Measurements from ENCODE around the gene KCNK7. TPM values are rescaled to one million over a fixed set of nuclear protein-coding genes. Genes with fewer than 3 reads are reported as not detected.

KCNK7 gene
- total and polyA plus RNA-seq, 2 donors (not counting 3 experiments of a cell fraction or from before 2014, with no cell fraction given), result 0.17 to 0.60 TPM

DNA sequence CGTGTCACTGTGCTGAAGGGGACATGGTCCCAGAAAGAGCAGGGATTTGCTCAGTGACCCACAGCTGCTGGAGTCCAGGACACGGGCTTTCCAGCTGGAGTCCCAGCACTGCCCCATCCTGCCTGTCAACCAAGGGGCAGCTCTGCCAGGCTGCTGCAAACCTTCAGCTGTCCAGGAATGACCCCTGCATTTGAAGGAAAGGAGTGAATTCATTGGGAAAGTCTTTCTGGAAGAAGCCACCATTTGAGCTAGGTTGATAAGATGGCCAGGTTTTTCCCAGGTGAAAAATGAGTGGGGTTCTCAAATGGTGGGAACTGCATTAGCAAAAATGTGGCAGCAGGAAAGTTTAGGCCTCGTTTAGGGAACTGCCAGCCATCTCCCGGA, 9.4 kb downstream of the KCNK7 start:
- CTCF ChIA-PET, result interaction anchor here (0.9 to 12.2 kb wide), 6 partner anchors 8 to 46 kb away, joined by 3 to 206 read pairs (median 18); partner anchors contain the start of genes EHBP1L1, FAM89B, PCNX3 and ZNRD2
- Histone ChIP-seq H3K9me1 (replicated peaks; ENCODE audit: control insufficient read depth, extremely low read depth, insufficient read depth, low read length) (no peaks in the 10 kb centered on the region), H2AFZ (ENCODE audit: low read depth, low read length) (no peak overlapping the region), H3K79me2 (ENCODE audit: control insufficient read depth, insufficient read depth, low read length) (no peaks in the 10 kb centered on the region), H3K9ac (replicated peaks; ENCODE audit: extremely low read depth, insufficient read depth, low read length) (no peak overlapping the region), H3K9me3 (replicated peaks; ENCODE audit: control insufficient read depth, insufficient read depth, low read length) (no peaks in the 10 kb centered on the region), H3K4me3 (replicated peaks in 1 of 3; ENCODE audit: insufficient read depth in 1 of 3, low read depth in 1 of 3, low read length in 3 of 3) (no peak overlapping the region), H4K20me1 (replicated peaks; ENCODE audit: control insufficient read depth, extremely low read depth, insufficient read depth, low read length) (no peaks in the 10 kb centered on the region), H3K4me2 (ENCODE audit: insufficient read depth, low read length) (no peak overlapping the region), H3K27ac (ENCODE audit: insufficient read depth, low read depth, low read length) (no peak overlapping the region), H3K27me3 (ENCODE audit: control insufficient read depth in 2 of 2, insufficient read depth in 2 of 2, low read length in 2 of 2) (no peaks in the 10 kb centered on the region), H3K4me1 (ENCODE audit: control insufficient read depth, extremely low read depth, insufficient read depth, low read length) (no peaks in the 10 kb centered on the region), H3K36me3 (ENCODE audit: control insufficient read depth in 2 of 2, extremely low read depth in 1 of 2, insufficient read depth in 2 of 2, low read length in 2 of 2) (no peaks in the 10 kb centered on the region)
- FAIRE-seq, result no peak
- TF ChIP-seq JUN (IDR thresholded peaks at IDR 0.05; ENCODE audit: borderline replicate concordance, insufficient read depth, insufficient read length, low read depth), result no peak
- TF ChIP-seq MYC (IDR thresholded peaks at IDR 0.05; ENCODE audit: low read depth, low read length), result no peak
- TF ChIP-seq POLR2A (IDR thresholded peaks at IDR 0.05; ENCODE audit: low read depth, low read length), result no peak
- TF ChIP-seq FOS (IDR thresholded peaks at IDR 0.05; ENCODE audit: borderline replicate concordance, insufficient read depth, low read length), result no peak
- no peak for TF ChIP-seq GATA2 (IDR thresholded peaks at IDR 0.05; ENCODE audit: insufficient read depth, insufficient read length, low read depth, low read length)
- TF ChIP-seq POLR2AphosphoS5 (IDR thresholded peaks at IDR 0.05; ENCODE audit: insufficient read depth, low read depth, low read length), result no peak
- no peak for TF ChIP-seq EZH2 (IDR thresholded peaks at IDR 0.05; ENCODE audit: borderline replicate concordance, low read depth, low read length, severe bottlenecking)
- TF ChIP-seq MAX (IDR thresholded peaks at IDR 0.05; ENCODE audit: insufficient read depth, insufficient read length), result no peak
- no peak for TF ChIP-seq CTCF (IDR thresholded peaks at IDR 0.05; ENCODE audit: extremely low read depth in 1 of 2, insufficient read depth in 1 of 2, low read depth in 1 of 2, low read length in 2 of 2)
- intact Hi-C loops (cut with micrococcal nuclease) (no loop called here), dilution Hi-C loops (cut with MboI; ENCODE audit: extremely low pct_ligation_motif_present, low sequenced_read_pairs) (no loop called here)
- no peak for DNase-seq (ENCODE audit: low read depth, low spot score)
- BruUV-seq (replicated peaks), result no TSS peak
- POLR2A ChIA-PET, result interaction anchor here (0.7 kb wide), 1 partner anchor 20 kb away, joined by 7 read pairs; no protein-coding TSS in a partner anchor

Data from endothelial cell of umbilical vein (primary cell).